Epithelial cell of proximal tubule (primary cell): ENCODE data around the gene GLI1. TPM values are rescaled to one million over a fixed set of nuclear protein-coding genes. Genes with fewer than 3 reads are reported as not detected.
"Not testable (repeated sequence)": the region's sequence is repeated elsewhere in the genome, so short reads cannot be mapped to it uniquely, and the experiment has no call there.

Source experiments
- DNase-seq: peaks from one replicate; pipeline ENCODE4 v3.0.0-alpha.2; 2011; ENCODE audit warnings: low read depth
- H3K4me3 ChIP-seq: 2 replicates; pipeline ENCODE4 v1.5.1; 2011; ENCODE audit warnings: low read depth, mild to moderate bottlenecking, low read length
- total RNA-seq: library from RNA; depleted of rRNA; stranded (reverse); fragments of >200 nt; gene quantifications from 2 replicates; pipeline ENCODE4 v1.2.3, GENCODE V29; 2015
- TF ChIP-seq, protein P1 (sequence below): conservative IDR thresholded peaks from 2 replicates; pipeline ENCODE4 v1.5.1; 2012; ENCODE audit warnings: low read depth, mild to moderate bottlenecking, low read length

Gene GLI1
- total RNA-seq, 1 donor from 2014 or later = not detected

DNA sequence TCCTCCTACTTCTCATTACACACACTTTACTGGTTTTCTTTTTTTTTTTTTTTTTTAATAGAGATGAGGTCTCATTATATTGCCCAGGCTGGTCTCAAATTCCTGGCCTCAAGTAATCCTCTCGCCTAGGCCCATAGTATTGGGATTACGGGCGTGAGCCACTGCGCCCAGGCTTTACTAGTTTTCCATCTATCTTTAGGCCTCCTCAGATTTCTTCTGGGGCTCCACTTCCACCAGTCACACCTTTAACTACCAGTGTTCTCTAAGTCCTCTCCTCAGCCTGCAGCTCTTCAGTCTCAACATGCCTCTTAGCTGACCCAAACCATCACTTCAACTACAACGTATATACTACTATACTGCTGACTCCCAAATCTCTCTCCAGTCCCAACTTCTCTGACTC lies 39.1 kb upstream of the GLI1 start:
- TF ChIP-seq, protein P1, sequence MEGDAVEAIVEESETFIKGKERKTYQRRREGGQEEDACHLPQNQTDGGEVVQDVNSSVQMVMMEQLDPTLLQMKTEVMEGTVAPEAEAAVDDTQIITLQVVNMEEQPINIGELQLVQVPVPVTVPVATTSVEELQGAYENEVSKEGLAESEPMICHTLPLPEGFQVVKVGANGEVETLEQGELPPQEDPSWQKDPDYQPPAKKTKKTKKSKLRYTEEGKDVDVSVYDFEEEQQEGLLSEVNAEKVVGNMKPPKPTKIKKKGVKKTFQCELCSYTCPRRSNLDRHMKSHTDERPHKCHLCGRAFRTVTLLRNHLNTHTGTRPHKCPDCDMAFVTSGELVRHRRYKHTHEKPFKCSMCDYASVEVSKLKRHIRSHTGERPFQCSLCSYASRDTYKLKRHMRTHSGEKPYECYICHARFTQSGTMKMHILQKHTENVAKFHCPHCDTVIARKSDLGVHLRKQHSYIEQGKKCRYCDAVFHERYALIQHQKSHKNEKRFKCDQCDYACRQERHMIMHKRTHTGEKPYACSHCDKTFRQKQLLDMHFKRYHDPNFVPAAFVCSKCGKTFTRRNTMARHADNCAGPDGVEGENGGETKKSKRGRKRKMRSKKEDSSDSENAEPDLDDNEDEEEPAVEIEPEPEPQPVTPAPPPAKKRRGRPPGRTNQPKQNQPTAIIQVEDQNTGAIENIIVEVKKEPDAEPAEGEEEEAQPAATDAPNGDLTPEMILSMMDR = no peak
- no peak for DNase-seq
- no peak overlapping the region for H3K4me3 ChIP-seq

DNA sequence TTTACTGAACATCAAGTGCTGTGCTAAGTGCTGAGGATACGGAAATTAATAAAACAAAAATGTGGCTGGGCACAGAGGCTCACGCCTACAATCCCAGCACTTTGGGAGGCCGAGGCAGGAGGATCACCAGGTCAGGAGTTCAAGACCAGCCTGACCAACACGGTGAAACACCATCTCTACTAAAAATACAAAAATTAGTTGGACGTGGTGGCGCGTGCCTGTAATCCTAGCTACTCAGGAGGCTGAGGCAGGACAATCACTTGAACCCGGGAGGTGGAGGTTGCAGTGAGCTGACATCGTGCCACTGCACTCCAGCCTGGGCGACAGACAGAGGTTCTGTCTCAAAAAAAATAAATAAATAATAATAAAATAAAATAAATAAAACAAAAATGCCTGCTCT lies 32.6 kb upstream of the GLI1 start:
- H3K4me3 ChIP-seq, DNase-seq: not testable (repeated sequence)

DNA sequence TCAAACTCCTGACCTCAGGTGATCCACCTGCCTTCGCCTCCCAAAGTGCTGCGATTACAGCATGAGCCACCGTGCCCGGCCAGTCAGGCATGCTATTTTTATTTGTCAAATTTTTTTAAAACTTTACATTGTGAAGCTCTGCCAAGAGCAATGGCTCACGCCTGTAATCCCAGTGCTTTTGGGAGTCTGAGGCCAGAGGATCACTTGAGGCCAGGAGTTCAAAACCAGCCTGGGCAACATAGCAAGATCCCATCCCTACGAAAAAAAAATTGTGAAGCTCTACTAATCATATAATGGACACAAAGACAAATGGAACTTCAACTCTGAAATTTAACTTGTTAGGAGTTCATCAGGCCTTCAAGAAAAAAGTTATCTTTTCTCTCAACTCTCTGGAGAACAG lies 30.6 kb upstream of the GLI1 start:
- no peak for DNase-seq
- H3K4me3 ChIP-seq = no peak overlapping the region
- TF ChIP-seq, protein P1 = no peak

DNA sequence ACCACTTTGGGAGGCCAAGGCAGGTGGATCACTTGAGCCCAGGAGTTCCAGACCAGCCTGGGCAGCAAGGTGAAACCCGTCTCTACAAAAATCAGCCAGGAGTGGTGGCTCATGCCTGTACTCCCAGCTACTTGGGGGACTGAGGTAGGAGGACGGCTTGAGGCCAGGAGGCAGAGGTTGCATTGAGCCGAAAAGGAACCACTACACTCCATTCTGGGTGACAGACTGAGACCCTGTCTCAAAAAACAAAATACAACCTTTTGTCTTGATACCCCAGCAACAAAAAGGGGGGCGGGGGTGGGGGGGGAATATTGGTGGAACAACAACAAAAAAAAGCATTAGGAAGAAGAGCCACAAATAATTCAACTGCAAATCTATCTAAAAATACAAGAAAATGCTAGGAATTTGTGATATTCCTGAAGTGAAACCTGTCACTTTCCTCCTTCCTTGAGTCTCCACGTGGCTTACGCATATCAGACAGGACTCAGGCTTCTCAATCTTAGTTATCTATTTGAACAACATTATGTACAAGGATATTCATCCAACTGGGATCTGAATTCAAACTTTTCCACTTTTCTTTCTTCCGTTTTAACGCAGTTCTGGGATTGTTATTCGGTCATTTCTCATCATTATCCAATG lies 30.0 kb upstream of the GLI1 start:
- H3K4me3 ChIP-seq = peak overlapping the region; percentile 79
- TF ChIP-seq, protein P1 = no peak
- DNase-seq = no peak

DNA sequence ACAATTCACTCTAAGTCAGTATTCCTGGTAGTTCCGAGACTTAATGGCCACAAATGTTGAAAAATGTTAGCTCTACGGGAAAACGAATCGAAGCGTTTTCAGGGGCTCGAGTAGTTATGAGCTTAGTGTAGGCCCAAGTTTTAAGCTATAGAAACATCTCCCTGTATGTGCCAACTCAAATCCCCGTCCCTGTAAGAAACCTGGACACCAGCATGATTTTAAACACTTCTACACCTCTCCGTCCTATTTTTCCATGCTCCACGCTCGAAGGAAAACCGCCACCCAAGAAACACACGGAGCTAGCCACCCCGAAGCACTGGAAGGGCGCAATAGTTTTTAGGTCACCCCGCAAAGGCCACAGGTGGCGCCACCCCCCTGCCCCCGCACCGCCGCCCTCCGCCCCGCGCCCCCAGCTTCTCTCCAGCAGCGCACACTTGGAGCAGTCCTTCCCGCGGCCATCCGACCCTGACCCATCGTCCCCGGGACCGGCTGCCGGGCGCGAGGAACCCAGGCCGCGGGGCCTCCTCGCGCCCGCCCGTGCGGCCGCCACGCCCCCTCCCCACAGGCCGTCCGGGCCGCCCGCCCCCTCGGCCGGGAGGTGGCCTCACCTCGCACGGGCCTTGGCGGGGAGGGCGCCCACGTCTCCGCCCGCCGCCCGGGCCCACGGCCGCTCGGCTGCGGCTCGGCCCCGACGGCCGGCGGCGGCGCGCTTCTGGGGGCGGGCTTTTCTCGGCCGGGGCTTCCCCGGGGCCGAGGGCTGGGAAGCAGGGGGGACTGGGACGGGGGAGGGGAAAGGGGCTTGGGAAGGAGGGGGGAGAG lies 29.3 kb upstream of the GLI1 start:
- DNase-seq = no peak
- TF ChIP-seq, protein P1 = no peak
- peak overlapping the region; percentile 79 for H3K4me3 ChIP-seq

DNA sequence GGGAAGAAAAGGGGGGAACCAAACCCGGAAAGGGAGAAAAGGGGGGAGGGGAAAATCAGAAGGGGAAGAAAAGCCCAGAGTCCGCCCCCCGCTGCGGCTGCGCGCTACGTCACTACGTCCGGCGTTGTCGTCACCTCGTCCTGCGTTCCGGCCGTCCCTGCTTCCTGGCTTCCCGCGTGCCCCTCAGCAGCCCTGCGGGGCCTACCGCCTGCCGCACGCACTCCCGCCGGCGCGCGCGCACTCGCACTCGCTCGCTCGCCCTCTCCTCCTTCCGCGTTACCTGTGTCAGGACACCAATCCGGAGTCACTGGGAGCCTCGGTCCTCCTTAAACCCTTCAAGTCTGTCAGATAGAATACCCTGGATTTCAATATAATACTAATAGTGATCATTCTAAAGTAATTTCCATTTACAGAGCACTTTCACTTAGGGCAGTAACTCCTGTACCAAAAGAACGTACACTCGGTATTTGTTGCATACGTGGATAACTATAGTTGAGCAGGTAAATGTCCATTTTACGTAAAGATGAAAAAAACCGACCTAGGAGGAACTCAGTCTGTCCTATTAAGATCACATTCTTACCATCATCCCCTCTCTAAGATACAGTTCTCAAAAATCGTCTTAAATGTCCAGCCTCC lies 28.5 kb upstream of the GLI1 start, which contains the start of gene R3HDM2:
TSS of gene R3HDM2 (minus strand) at position 113 of the 636 bp plus-strand sequence. CDS start 120,615 bp downstream, outside the sequence.
- peak within 1 kb of the TSS; percentile 79 for H3K4me3 ChIP-seq
- DNase-seq = no peak
- TF ChIP-seq, protein P1 = no peak

DNA sequence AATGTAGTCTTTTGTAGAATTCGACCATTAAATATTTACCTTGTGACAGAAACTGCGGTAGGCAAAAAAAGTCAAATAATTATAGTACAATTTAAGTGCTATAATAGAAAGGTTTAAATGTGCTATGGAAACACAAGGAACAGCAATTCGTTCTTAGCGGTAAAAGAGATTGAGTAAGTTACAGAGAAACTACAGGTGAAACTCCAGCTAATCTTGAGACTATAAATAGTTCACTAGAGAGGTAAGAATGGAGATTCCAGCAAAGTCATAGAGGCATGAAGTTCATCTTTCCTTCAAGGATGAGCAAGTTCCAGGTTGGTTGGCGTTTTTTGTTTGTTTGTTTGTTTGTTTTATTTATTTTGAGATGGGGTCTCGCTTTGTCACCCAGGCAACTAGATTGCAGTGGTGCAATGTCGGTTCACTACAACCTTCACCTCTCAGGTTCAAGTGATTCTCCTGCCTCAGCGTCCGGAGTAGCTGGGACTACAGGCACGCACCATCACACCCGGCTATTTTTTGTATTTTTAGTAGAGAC lies 27.9 kb upstream of the GLI1 start:
- peak overlapping the region; percentile 79 for H3K4me3 ChIP-seq
- no peak for DNase-seq
- TF ChIP-seq, protein P1 = no peak
